SU-DHL-6 (cell line): ENCODE measurements around the gene SCN5A.

Experiments
- H2AFZ ChIP-seq: fragments of 200-600 bp; sonication (generic); 2 replicates; pipeline ENCODE4 v1.6.1; 2014; ENCODE audit warnings: low read depth, mild to moderate bottlenecking, moderate library complexity, mixed read lengths, antibody characterized with exemption, low read length; ENCODE audit not compliant: severe bottlenecking
- H3F3A ChIP-seq: fragments of 200-600 bp; shearing (Covaris generic); 2 replicates; pipeline ENCODE4 v1.6.0; 2016; ENCODE audit warnings: antibody characterized with exemption, mild to moderate bottlenecking; ENCODE audit not compliant: insufficient read depth
- H3K27ac ChIP-seq: fragments of 200-600 bp; sonication (generic); 2 replicates; pipeline ENCODE4 v1.5.1; 2016; ENCODE audit warnings: low read depth, mild to moderate bottlenecking, low read length, moderate library complexity, mixed read lengths
- H3K27me3 ChIP-seq: fragments of 200-600 bp; sonication (generic), shearing (Covaris generic); 2 replicates; pipeline ENCODE4 v1.6.0; 2014; ENCODE audit warnings: mild to moderate bottlenecking, low read length
- H3K36me3 ChIP-seq: fragments of 200-600 bp; sonication (generic); 2 replicates; pipeline ENCODE4 v1.6.1; 2014; ENCODE audit warnings: mild to moderate bottlenecking, low read length, mixed read lengths
- H3K4me2 ChIP-seq: fragments of 300-600, 200-600 bp; shearing (Covaris generic), sonication (generic); 2 replicates; pipeline ENCODE4 v1.6.0; 2014; ENCODE audit warnings: low read length, low read depth, mild to moderate bottlenecking; ENCODE audit not compliant: poor library complexity, severe bottlenecking
- H3K4me3 ChIP-seq: fragments of 200-600 bp; sonication (generic); 2 replicates; pipeline ENCODE4 v1.5.1; 2014; ENCODE audit warnings: antibody characterized with exemption, low read length, mild to moderate bottlenecking, mixed read lengths; ENCODE audit not compliant: insufficient read depth, poor library complexity, severe bottlenecking
- H3K79me2 ChIP-seq: fragments of 200-600 bp; sonication (generic); 2 replicates; pipeline ENCODE4 v1.6.1; 2014; ENCODE audit warnings: mild to moderate bottlenecking, low read length, moderate library complexity; ENCODE audit not compliant: insufficient read depth
- H3K9ac ChIP-seq: fragments of 200-600 bp; sonication (generic); 2 replicates; pipeline ENCODE4 v1.7.0; 2014; ENCODE audit warnings: mild to moderate bottlenecking, low read length
- H3K9me2 ChIP-seq: fragments of 200-600 bp; sonication (generic); replicated peaks from 2 replicates; pipeline ENCODE4 v1.6.1; 2014; ENCODE audit warnings: low read length; ENCODE audit not compliant: insufficient read depth
- H3K9me3 ChIP-seq: fragments of 200-600 bp; sonication (generic); 2 replicates; pipeline ENCODE4 v1.6.1; 2014; ENCODE audit warnings: low read length, mixed read lengths; ENCODE audit not compliant: insufficient read depth
- H4K20me1 ChIP-seq: fragments of 200-600 bp; sonication (generic); 2 replicates; pipeline ENCODE4 v1.6.1; 2014; ENCODE audit warnings: low read depth, mild to moderate bottlenecking, antibody characterized with exemption, low read length, moderate library complexity, mixed read lengths
- EZH2phosphoT487 ChIP-seq: fragments of 200-600 bp; sonication (generic), shearing (Covaris generic); conservative IDR thresholded peaks from 2 replicates; pipeline ENCODE4 v1.6.1; 2018; ENCODE audit warnings: mild to moderate bottlenecking, antibody characterized with exemption, low read length, moderate library complexity, mixed read lengths
- TF ChIP-seq, protein P1 (sequence below): fragments of 200-600 bp; sonication (generic); IDR thresholded peaks from one replicate; pipeline ENCODE4 v1.5.1; 2017; ENCODE audit warnings: antibody characterized with exemption, mild to moderate bottlenecking, low read length, moderate library complexity; ENCODE audit not compliant: insufficient read depth, poor library complexity, severe bottlenecking

The SCN5A gene

GRCh38 chr3:38644016-38644661, 5.3 kb downstream of the SCN5A start:
- Histone ChIP-seq H3K4me3 (no peak overlapping the region), H3K4me2 (no peak overlapping the region), H3K27me3 (no peaks in the 10 kb centered on the region), H3K79me2 (no peaks in the 10 kb centered on the region), H3K9me3 (no peaks in the 10 kb centered on the region), H4K20me1 (no peaks in the 10 kb centered on the region), H3K9ac (no peak overlapping the region), H3F3A (no peaks in the 10 kb centered on the region), H3K27ac (no peak overlapping the region), H3K9me2 (no peaks in the 10 kb centered on the region), H2AFZ (no peak overlapping the region), H3K36me3 (no peaks in the 10 kb centered on the region)
- TF ChIP-seq EZH2phosphoT487 = no peak
- TF ChIP-seq, protein P1, sequence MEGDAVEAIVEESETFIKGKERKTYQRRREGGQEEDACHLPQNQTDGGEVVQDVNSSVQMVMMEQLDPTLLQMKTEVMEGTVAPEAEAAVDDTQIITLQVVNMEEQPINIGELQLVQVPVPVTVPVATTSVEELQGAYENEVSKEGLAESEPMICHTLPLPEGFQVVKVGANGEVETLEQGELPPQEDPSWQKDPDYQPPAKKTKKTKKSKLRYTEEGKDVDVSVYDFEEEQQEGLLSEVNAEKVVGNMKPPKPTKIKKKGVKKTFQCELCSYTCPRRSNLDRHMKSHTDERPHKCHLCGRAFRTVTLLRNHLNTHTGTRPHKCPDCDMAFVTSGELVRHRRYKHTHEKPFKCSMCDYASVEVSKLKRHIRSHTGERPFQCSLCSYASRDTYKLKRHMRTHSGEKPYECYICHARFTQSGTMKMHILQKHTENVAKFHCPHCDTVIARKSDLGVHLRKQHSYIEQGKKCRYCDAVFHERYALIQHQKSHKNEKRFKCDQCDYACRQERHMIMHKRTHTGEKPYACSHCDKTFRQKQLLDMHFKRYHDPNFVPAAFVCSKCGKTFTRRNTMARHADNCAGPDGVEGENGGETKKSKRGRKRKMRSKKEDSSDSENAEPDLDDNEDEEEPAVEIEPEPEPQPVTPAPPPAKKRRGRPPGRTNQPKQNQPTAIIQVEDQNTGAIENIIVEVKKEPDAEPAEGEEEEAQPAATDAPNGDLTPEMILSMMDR = no peak

DNA sequence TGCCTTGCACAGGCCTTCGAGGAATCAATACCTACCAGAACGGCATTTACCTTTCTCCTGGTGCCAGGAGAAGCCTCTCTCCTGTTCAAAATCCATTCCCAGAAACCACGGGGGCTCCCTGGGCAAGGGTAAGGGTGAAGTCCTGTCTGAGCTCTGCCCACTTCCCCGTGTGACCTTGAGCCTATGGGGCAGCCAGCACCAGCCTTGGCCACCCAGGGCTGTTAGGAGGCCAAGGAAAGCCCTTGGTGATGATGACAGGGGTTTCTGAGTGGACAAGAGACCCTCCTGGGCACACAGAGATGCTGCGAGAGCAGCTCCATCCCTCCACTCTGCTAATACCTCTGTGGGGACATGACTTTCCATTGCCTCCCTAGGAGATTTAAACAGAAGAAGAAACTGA, 5.9 kb downstream of the SCN5A start:
- Histone ChIP-seq H3K27ac (no peak overlapping the region), H3K36me3 (no peaks in the 10 kb centered on the region), H4K20me1 (no peaks in the 10 kb centered on the region), H3K79me2 (no peaks in the 10 kb centered on the region), H3K4me3 (no peak overlapping the region), H3K9ac (no peak overlapping the region), H2AFZ (no peak overlapping the region), H3K27me3 (no peaks in the 10 kb centered on the region), H3K9me3 (no peaks in the 10 kb centered on the region), H3F3A (no peaks in the 10 kb centered on the region), H3K4me2 (no peak overlapping the region), H3K9me2 (no peaks in the 10 kb centered on the region)
- TF ChIP-seq, protein P1 = no peak
- TF ChIP-seq EZH2phosphoT487 = no peak

DNA sequence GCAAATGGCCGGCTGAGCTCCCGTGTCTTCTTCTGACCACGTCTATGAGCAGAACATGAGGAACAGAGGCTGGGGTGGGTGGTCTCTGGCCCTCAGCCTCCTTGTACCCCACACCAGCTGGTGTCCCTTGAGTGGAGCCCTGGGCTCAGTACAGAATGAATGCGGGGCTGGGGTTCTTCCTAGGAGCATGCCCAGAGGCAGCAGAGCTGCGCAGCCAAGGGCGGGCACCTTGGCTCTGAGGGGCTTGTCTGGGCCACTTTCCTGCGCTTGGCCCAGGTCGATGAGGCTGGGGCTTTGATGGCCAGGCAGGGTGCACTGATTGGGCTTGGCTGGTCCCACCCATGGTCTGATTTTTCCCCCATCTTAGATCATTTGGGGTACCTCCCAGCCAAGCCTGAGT, 6.4 kb downstream of the SCN5A start:
- H2AFZ ChIP-seq = no peak overlapping the region
- no peaks in the 10 kb centered on the region for H3K27me3 ChIP-seq

More for the DNA sequence above, 6.4 kb downstream of the SCN5A start:
- H3K4me3 ChIP-seq = no peak overlapping the region
- no peak for TF ChIP-seq EZH2phosphoT487
- TF ChIP-seq, protein P1 = no peak
- H3K36me3 ChIP-seq = no peaks in the 10 kb centered on the region
- no peak overlapping the region for H3K4me2 ChIP-seq
- no peaks in the 10 kb centered on the region for H3F3A ChIP-seq
- no peak overlapping the region for H3K27ac ChIP-seq
- H3K9ac ChIP-seq = no peak overlapping the region
- H3K9me2 ChIP-seq = no peaks in the 10 kb centered on the region
- no peaks in the 10 kb centered on the region for H4K20me1 ChIP-seq
- H3K79me2 ChIP-seq = no peaks in the 10 kb centered on the region
- H3K9me3 ChIP-seq = no peaks in the 10 kb centered on the region
